HUES64 (cell line): ENCODE data around the gene GULP1.
"Not testable (repeated sequence)": the region's sequence is repeated elsewhere in the genome, so short reads cannot be mapped to it uniquely, and the experiment has no call there.

Source experiments
- H3K27ac ChIP-seq: 2 replicates; pipeline ENCODE4 v1.7.0; 2013; ENCODE audit warnings: low read depth, low read length, inconsistent platforms
- H3K27me3 ChIP-seq: 2 replicates; pipeline ENCODE4 v1.6.1; 2013; ENCODE audit warnings: mild to moderate bottlenecking, low read length; ENCODE audit not compliant: insufficient read depth
- H3K36me3 ChIP-seq: 2 replicates; pipeline ENCODE4 v1.6.1; 2013; ENCODE audit warnings: mild to moderate bottlenecking, low read length; ENCODE audit not compliant: insufficient read depth
- H3K4me1 ChIP-seq: 2 replicates; pipeline ENCODE4 v1.6.1; 2013; ENCODE audit warnings: mild to moderate bottlenecking, low read length, moderate library complexity; ENCODE audit not compliant: insufficient read depth
- H3K4me3 ChIP-seq: 2 replicates; pipeline ENCODE4 v1.5.1; 2013; ENCODE audit warnings: mild to moderate bottlenecking, low read length, moderate library complexity
- H3K9ac ChIP-seq: 2 replicates; pipeline ENCODE4 v1.6.1; 2013; ENCODE audit warnings: mild to moderate bottlenecking, low read depth, low read length
- H3K9me3 ChIP-seq: 2 replicates; pipeline ENCODE4 v1.6.1; 2013; ENCODE audit warnings: low read depth, low read length; ENCODE audit not compliant: insufficient read depth
- WGBS: fragments of 150-250, 120-280 bp; methylation state at CpG from one replicate; pipeline ENCODE4 v1.1.7; 2013; ENCODE audit warnings: missing lambda C conversion rate; 5-methylcytosine and 5-hydroxymethylcytosine counted together

GULP1 gene

DNA sequence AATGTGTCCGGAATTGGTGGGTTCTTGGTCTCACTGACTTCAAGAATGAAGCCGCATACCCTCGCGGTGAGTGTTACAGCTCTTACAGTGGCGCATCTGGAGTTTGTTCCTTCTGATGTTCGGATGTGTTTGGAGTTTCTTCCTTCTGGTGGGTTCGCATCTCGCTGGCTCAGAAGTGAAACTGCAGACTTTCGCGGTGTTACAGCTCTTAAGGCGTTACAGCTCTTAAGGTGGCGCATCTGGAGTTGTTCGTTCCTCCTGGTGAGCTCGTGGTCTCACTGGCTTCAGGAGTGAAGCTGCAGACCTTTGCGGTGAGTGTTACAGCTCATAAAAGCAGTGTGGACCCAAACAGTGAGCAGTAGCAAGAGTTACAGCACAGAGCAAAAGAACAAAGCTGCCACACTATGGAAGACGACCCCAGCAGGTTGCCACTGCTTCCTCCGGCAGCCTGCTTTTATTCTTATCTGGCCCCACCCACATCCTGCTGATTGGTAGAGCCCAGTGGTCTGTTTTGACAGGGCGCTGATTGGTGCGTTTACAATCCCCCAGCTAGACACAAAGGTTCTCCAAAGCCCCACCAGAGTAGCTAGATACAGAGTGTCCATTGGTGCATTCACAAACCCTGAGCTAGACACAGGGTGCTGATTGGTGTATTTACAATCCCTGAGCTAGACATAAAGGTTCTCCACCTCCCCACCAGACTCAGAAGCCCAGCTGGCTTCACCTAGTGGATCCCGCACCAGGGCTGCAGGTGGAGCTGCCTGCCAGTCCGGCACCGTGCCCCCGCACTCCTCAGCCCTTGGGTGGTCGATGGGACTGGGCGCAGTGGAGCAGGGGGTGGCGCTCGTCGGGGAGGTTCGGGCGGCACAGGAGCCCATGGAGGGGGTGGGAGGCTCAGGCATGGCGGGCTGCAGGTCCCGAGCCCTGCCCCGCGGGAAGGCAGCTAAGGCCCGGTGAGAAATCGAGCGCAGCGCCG is 314.2 kb downstream of the GULP1 start:
- H3K4me3 ChIP-seq, H3K27me3 ChIP-seq, H3K27ac ChIP-seq, H3K9me3 ChIP-seq, H3K36me3 ChIP-seq, H3K9ac ChIP-seq: not testable (repeated sequence)
- peaks cover 11% of the 10 kb centered on the region for H3K4me1 ChIP-seq
- 97% methylated on average over 39 of the region's 39 CpGs for WGBS

DNA sequence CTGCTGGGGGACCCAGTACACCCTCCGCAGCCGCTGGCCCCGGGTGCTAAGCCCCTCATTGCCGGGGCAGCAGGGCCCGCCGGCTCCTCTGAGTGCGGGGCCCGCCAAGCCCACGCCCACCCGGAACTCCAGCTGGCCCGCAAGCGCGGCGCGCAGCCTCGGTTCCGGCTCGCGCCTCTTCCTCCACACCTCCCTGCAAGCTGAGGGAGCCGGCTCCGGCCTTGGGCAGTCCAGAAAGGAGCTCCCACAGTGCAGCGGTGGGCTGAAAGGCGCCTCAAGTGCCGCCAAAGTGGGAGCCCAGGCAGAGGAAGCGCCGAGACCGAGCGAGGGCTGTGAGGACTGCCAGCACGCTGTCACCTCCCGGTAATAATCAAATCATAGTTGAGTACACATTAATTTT is 314.9 kb downstream of the GULP1 start:
- not testable (repeated sequence) for H3K4me3 ChIP-seq, H3K27me3 ChIP-seq, H3K9me3 ChIP-seq, H3K36me3 ChIP-seq, H3K9ac ChIP-seq, H3K27ac ChIP-seq, H3K4me1 ChIP-seq
- WGBS, result 96% methylated on average over 29 of the region's 30 CpGs

DNA sequence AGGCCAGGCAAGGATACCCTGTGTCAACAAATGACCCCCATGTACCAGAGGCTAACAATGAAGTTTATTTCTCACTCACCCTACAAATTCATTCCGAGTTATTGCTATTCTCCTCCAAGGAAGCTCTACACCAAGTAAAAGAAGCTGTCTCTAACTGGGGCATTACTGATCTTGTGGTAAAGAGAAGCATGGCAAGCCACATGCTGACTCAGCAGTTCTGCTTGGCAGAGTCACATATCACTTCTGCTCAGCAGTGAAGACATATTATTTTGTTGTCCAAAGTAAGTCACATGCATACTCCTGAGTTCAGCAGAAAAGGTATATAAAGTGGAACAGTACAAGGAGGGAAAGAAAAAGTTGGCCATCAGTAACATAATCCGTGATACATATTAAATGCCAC is 315.8 kb downstream of the GULP1 start:
- no peak overlapping the region for H3K27ac ChIP-seq
- no peak overlapping the region for H3K9ac ChIP-seq
- no peaks in the 10 kb centered on the region for H3K27me3 ChIP-seq
- 88% methylated on average over 1 of the region's 2 CpGs for WGBS
- H3K4me3 ChIP-seq, result no peak overlapping the region
- no peaks in the 10 kb centered on the region for H3K4me1 ChIP-seq
- no peaks in the 10 kb centered on the region for H3K9me3 ChIP-seq
- no peaks in the 10 kb centered on the region for H3K36me3 ChIP-seq

DNA sequence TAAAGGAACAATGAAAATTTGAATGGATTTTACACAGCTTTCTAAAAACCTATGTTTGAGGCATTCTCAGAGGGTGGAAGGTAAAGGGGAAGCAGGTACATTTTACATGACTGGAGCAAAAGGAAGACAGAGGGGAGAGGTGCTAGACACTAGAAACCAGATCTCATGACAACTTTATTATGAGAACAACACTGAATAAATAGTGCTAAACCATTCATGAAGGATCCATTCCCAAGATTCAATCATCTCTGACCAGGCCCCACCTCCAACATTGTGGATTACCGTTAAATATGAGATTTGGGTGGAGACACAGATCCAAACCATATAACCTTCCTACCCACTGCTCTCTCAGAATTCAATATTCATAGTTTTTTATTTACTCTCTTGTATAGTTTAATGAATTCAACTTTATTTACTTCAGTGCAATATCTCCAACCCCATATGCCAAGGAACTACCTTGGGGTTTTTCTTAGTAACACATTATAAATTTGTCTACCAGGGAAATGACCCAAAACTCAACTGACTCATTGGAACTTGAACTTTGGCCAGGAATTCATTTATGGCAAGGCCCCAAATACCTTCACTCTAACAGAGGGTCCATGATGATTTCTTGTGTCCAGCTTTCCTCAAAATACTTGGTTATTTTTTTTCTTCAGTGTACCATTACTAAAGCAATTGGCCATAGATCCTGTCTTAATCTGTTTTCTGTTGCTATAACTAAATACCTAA is 317.8 kb downstream of the GULP1 start:
- Histone ChIP-seq H3K4me1 (no peaks in the 10 kb centered on the region), H3K9ac (no peak overlapping the region), H3K9me3 (no peaks in the 10 kb centered on the region), H3K27ac (no peak overlapping the region), H3K36me3 (no peaks in the 10 kb centered on the region), H3K4me3 (no peak overlapping the region), H3K27me3 (no peaks in the 10 kb centered on the region)
- 94% methylated on average over 1 of the region's 1 CpG for WGBS

DNA sequence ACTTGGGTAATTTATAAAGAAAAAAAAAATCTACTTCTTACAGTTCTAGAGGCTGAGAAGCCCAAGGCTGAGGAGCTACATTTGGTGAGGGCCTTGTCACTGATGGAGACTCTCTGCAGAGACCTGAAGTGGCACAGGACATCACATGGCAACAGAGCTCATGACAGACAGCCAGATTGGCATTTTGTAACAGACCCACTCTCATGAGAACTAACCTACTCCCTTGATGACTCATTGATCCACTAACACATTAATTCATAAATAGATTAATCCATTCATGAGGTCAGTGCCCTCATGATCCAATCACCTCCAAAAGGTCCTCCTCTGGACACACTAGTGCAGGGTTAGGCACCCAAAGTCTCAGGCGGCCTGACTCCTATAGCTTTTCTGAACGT is 318.4 kb downstream of the GULP1 start:
- H3K9ac ChIP-seq, result no peak overlapping the region
- H3K36me3 ChIP-seq, result no peaks in the 10 kb centered on the region
- no peak overlapping the region for H3K4me3 ChIP-seq
- no peaks in the 10 kb centered on the region for H3K4me1 ChIP-seq
- 96% methylated on average over 2 of the region's 2 CpGs for WGBS
- no peaks in the 10 kb centered on the region for H3K9me3 ChIP-seq
- no peak overlapping the region for H3K27ac ChIP-seq
- no peaks in the 10 kb centered on the region for H3K27me3 ChIP-seq

DNA sequence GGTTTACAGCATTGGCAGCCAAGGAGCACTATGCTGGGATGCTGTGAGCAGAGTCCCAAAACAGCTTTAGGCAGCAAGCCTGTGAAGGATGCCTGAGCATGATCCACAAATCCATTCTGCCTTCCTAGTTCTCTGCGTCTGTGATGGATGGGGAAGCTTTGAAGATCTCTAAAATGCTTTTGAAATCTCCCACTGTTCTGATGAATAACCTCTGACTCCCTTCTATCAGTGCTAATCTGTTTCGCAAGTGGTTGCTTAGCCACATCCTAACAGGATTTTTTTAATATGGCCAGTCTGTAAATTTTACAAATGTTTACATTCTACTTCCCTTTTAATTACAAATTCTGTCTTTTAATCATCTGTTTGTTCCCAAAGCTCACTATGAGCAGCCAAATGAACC is 319.2 kb downstream of the GULP1 start:
- Histone ChIP-seq H3K9ac (no peak overlapping the region), H3K36me3 (no peaks in the 10 kb centered on the region), H3K4me3 (no peak overlapping the region), H3K4me1 (no peaks in the 10 kb centered on the region), H3K27me3 (no peaks in the 10 kb centered on the region), H3K9me3 (no peaks in the 10 kb centered on the region), H3K27ac (no peak overlapping the region)
- 90% methylated on average over 2 of the region's 2 CpGs for WGBS

DNA sequence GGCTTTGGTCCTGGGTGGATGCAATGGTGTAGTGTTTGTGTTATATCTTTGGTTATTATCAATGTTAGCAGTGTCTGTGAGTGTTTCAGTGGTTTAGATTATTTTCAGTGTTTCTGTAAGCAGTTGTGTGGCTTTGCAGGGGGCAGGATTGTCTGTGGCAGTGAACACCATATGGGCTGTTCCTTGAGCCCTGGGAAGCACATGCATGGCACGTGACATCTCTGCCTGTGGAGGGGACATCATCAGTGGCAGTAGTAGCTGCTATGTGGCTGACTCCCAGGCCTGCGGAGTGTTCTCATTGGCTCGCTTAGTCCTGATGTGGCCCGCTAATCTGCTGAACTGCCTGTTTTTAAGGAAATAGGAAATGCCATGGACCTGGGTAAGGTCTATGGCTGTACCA is 327.5 kb downstream of the GULP1 start:
- H3K27ac ChIP-seq, result no peak overlapping the region
- H3K4me3 ChIP-seq, result no peak overlapping the region
- no peak overlapping the region for H3K9ac ChIP-seq
- WGBS, result 94% methylated on average over 4 of the region's 4 CpGs
- no peaks in the 10 kb centered on the region for H3K27me3 ChIP-seq
- no peaks in the 10 kb centered on the region for H3K36me3 ChIP-seq
- H3K9me3 ChIP-seq, result no peaks in the 10 kb centered on the region
- no peaks in the 10 kb centered on the region for H3K4me1 ChIP-seq

DNA sequence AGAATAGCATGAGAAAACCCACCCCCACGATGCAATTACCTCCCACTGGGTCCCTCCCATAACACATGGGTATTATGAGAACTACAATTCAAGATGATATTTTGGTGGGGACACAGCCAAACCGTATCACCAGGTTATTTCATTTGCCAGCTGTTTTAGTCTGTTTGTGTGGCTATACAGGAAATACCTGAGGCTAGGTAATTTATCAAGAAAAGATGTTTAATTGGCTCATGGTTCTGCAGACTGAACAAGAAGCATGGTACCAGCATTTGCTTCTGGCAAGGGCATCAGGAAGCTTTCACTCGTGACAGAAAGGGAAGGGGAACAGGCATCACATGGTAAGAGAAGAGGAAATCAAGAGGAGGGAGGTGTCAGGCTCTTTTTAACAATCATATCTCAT is 329.2 kb downstream of the GULP1 start:
- WGBS, result 95% methylated on average over 2 of the region's 3 CpGs

DNA sequence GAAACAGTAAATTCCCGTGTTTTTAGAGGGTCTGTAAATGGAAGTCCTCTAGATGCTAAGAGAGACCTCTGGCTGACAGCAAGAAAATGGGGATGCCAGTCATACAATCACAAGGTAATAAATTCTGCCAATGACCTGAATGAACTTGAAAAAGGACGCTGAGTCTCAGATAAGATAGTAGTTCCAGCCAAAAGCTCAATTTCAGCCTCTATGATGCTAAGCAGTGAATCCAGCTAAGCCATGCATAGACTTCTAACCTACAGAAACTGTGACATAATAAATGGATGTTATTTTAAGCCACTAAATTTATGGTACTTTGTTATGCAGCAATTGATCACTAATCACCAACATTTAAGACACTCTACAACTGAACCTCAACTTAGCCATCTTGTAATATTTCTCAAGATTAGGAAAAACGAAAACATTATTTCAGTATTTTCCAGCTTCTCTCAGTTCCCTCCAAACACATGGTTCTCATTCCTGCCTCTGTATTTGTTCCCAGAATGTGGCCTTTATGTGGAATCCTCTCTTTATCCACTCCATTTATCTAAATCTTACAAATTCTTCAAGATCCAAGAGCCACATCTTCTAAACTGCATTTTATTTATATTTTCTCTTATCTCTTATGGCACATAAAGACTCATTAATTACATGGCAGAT is 331.1 kb downstream of the GULP1 start:
- H3K36me3 ChIP-seq, result no peaks in the 10 kb centered on the region
- WGBS, result 95% methylated on average over 3 of the region's 3 CpGs

More for the DNA sequence above, 329.2 kb downstream of the GULP1 start:
- H3K27me3 ChIP-seq, result no peaks in the 10 kb centered on the region
- no peaks in the 10 kb centered on the region for H3K36me3 ChIP-seq
- H3K4me3 ChIP-seq, result no peak overlapping the region
- no peak overlapping the region for H3K27ac ChIP-seq
- no peaks in the 10 kb centered on the region for H3K9me3 ChIP-seq
- H3K4me1 ChIP-seq, result no peaks in the 10 kb centered on the region
- H3K9ac ChIP-seq, result no peak overlapping the region

DNA sequence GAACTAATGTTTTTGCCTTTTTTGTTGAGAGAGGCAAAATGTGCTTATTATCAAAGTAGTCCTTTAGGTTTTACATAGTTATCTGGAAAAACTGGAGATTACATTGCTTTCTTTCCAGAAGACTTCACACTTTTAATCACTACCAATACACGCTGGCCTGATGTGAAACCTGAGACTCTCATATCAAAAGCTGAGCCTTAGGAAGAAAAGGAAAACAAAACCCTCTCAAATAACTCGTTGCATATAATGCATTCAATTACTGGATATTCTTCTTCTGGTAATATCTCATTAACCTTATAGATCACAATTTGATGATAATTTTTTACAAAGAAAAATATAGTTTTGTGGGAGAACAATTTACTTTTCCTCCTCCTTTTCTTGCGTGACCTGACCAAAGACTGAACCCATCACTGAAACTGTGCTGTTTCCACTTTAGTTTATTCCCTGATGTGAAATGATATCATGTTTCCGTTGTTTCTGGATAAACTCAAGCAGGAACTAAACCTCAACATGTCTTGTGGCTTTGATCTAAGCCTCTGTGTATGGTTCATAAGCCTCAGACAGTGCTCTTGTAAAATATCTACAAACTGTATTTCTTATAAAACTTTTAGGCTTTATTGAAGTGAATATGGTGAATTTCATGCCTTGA is 332.4 kb downstream of the GULP1 start:
- Histone ChIP-seq H3K4me1 (no peaks in the 10 kb centered on the region), H3K9ac (no peak overlapping the region), H3K36me3 (no peaks in the 10 kb centered on the region), H3K4me3 (no peak overlapping the region), H3K27ac (no peak overlapping the region), H3K27me3 (no peaks in the 10 kb centered on the region), H3K9me3 (no peaks in the 10 kb centered on the region)
- 80% methylated on average over 2 of the region's 4 CpGs for WGBS

More for the DNA sequence above, 331.1 kb downstream of the GULP1 start:
- Histone ChIP-seq H3K9me3 (no peaks in the 10 kb centered on the region), H3K9ac (no peak overlapping the region), H3K4me3 (no peak overlapping the region), H3K27me3 (no peaks in the 10 kb centered on the region), H3K27ac (no peak overlapping the region), H3K4me1 (no peaks in the 10 kb centered on the region)

DNA sequence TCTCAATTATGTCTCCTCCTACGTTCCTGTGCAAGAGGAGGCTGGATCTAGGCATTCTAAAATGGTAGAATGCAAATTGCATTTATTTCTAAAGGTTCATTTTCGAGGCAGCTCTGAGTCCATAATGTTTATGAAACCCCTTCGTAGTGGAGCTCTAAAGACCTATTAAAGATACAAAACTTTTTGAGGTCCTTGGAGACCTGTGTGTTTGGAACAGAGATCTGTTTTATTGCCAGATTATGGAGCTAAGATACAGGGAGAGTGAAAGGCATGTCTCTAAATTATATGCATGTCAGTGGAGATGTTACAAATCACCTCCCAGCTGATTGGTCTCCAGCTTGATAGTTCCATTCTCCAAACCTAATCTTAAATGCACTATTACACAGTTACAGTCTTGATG is 335.8 kb downstream of the GULP1 start:
- Histone ChIP-seq H3K9ac (no peak overlapping the region), H3K4me1 (no peaks in the 10 kb centered on the region; the same call in 1 of the 2 replicates), H3K27ac (no peak overlapping the region), H3K36me3 (no peaks in the 10 kb centered on the region), H3K9me3 (no peaks in the 10 kb centered on the region), H3K27me3 (no peaks in the 10 kb centered on the region), H3K4me3 (no peak overlapping the region)
- 95% methylated on average over 3 of the region's 3 CpGs for WGBS
